Left forelimb (tissue), 1 donor: Measurements from ENCODE around the gene MBTPS1.

ENCODE experiments used
- DNase-seq: peaks from one replicate; pipeline ENCODE4 v3.0.0-alpha.2; 2018; ENCODE audit warnings: low spot score

Gene MBTPS1

GRCh38 chr16:84074721-84075120, 42.0 kb downstream of the MBTPS1 start:
- DNase-seq: no peak

GRCh38 chr16:84072014-84072413, 44.7 kb downstream of the MBTPS1 start:
- DNase-seq: no peak

- no peak for DNase-seq
Measured at GRCh38 chr16:84071121-84071520, 45.6 kb downstream of the MBTPS1 start.

GRCh38 chr16:84069540-84069939, 47.2 kb downstream of the MBTPS1 start:
- DNase-seq: no peak

- peak; percentile 42 for DNase-seq
Measured at GRCh38 chr16:84068783-84069462, 47.8 kb downstream of the MBTPS1 start.

GRCh38 chr16:84068041-84068440, 48.7 kb downstream of the MBTPS1 start:
- DNase-seq: no peak

- DNase-seq: no peak
Measured at GRCh38 chr16:84067640-84068039, 49.1 kb downstream of the MBTPS1 start.

- DNase-seq: peak; percentile 58
Measured at GRCh38 chr16:84065536-84066132, 51.1 kb downstream of the MBTPS1 start.

- no peak for DNase-seq
Measured at GRCh38 chr16:84063980-84064379, 52.8 kb downstream of the MBTPS1 start.

GRCh38 chr16:84062734-84063640, 53.8 kb downstream of the MBTPS1 start:
- peak; percentile 78 for DNase-seq

GRCh38 chr16:84061236-84061819, 55.4 kb downstream of the MBTPS1 start:
- DNase-seq: peak; percentile 18

GRCh38 chr16:84059946-84060901, 56.5 kb downstream of the MBTPS1 start:
- DNase-seq: no peak

- no peak for DNase-seq
Measured at GRCh38 chr16:84059111-84059510, 57.6 kb downstream of the MBTPS1 start.

- DNase-seq: peak; percentile 34
Measured at GRCh38 chr16:84058664-84059063, 58.1 kb downstream of the MBTPS1 start.

- peak; percentile 54 for DNase-seq
Measured at GRCh38 chr16:84058211-84058610, 58.5 kb downstream of the MBTPS1 start.

- DNase-seq: no peak
Measured at GRCh38 chr16:84056933-84057332, 59.8 kb downstream of the MBTPS1 start.

GRCh38 chr16:84055801-84056634, 60.7 kb downstream of the MBTPS1 start:
- peak; percentile 50 for DNase-seq

- DNase-seq: peak; percentile 68
Measured at GRCh38 chr16:84055366-84055765, 61.4 kb downstream of the MBTPS1 start.

- peak; percentile 31 for DNase-seq
Measured at GRCh38 chr16:84054916-84055315, 61.8 kb downstream of the MBTPS1 start.

GRCh38 chr16:84054271-84054670, 62.5 kb downstream of the MBTPS1 start:
- DNase-seq: no peak
